Measurements from ENCODE around the gene CYB5RL.

The CYB5RL gene

DNA sequence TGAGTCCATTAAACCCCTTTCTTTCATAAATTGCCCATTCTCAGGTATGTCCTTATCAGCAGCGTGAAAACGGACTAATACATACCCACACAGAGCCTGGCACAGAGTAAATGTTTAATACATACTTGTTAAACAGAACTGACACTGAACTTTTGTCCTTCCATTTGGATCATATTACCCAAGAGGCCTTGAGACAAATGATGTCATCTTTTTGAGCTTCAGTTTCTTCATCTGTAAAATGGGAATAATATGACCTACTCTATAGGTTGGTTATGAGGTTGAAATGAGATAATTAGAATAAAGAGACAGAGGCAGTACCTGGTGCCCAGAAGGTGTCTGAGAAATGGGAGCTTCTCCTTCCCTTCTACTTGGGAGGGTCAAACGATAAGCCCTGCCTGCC, 13.8 kb downstream of the CYB5RL start:
- Histone ChIP-seq H3K4me1 (ENCODE audit: insufficient read depth, low read length, poor library complexity, severe bottlenecking) (no peaks in the 10 kb centered on the region), H3K27me3 (ENCODE audit: insufficient read depth, low read length, poor library complexity, severe bottlenecking) (no peaks in the 10 kb centered on the region), H3K4me2 (ENCODE audit: low read depth, low read length, poor library complexity, severe bottlenecking) (no peak overlapping the region), H4K20me1 (ENCODE audit: insufficient read depth, low read length, poor library complexity, severe bottlenecking) (no peaks in the 10 kb centered on the region), H2AFZ (ENCODE audit: low read length) (no peak overlapping the region), H3K79me2 (ENCODE audit: insufficient read depth, low read length) (no peaks in the 10 kb centered on the region), H3F3A (ENCODE audit: low read depth) (no peaks in the 10 kb centered on the region), H3K9me2 (replicated peaks; ENCODE audit: low read depth, low read length) (no peaks in the 10 kb centered on the region), H3K9me3 (ENCODE audit: insufficient read depth, low read depth, low read length) (no peaks in the 10 kb centered on the region), H3K36me3 (ENCODE audit: insufficient read depth, low read length) (no peaks in the 10 kb centered on the region), H3K4me3 (ENCODE audit: low read length, poor library complexity, severe bottlenecking) (no peak overlapping the region), H3K9ac (ENCODE audit: low read depth, low read length, poor library complexity, severe bottlenecking) (no peak overlapping the region)
- no peak for TF ChIP-seq EZH2phosphoT487 (IDR thresholded peaks at IDR 0.05; ENCODE audit: borderline replicate concordance)

DNA sequence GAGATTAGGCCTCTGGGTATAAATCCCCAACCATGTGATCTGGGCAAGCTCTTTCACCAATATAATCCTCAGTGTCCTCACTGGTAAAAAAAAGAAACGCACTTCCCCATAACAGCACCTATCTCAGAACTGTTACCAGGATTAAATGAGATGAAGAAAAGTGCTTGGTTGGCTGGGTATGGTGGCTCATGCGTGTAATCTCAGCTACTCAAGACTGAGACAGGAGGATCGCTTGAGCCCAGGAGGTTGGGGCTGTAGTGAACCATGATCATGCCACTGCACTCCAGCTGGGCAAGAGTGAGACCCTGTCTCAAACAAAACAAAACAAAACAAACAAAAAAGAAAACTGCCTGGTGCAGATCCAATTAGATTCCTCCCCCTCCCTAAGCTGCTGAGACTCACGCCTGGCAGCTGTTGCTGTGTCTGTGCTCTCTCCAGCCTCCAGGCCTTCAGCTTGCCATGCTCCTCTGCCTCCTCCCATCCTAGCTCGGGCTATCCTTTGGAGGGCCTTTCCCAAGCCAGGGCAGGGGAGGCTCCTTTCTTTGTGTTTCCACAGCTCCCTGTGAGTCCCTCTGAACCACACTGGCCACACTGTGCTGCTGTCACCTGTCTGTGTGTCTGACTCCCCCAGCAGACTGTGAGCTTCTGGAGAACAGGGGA, 19.0 kb downstream of the CYB5RL start:
- H3K4me3 ChIP-seq (ENCODE audit: low read length, poor library complexity, severe bottlenecking) = no peak overlapping the region
- H2AFZ ChIP-seq (ENCODE audit: low read length) = no peak overlapping the region
- no peaks in the 10 kb centered on the region for H4K20me1 ChIP-seq (ENCODE audit: insufficient read depth, low read length, poor library complexity, severe bottlenecking)
- no peaks in the 10 kb centered on the region for H3K9me3 ChIP-seq (ENCODE audit: insufficient read depth, low read depth, low read length)
- H3K79me2 ChIP-seq (ENCODE audit: insufficient read depth, low read length) = no peaks in the 10 kb centered on the region
- H3K9ac ChIP-seq (ENCODE audit: low read depth, low read length, poor library complexity, severe bottlenecking) = no peak overlapping the region
- no peaks in the 10 kb centered on the region for H3K9me2 ChIP-seq (replicated peaks; ENCODE audit: low read depth, low read length)
- no peak overlapping the region for H3K4me2 ChIP-seq (ENCODE audit: low read depth, low read length, poor library complexity, severe bottlenecking)
- TF ChIP-seq EZH2phosphoT487 (IDR thresholded peaks at IDR 0.05; ENCODE audit: borderline replicate concordance) = no peak
- TF ChIP-seq, protein P1, sequence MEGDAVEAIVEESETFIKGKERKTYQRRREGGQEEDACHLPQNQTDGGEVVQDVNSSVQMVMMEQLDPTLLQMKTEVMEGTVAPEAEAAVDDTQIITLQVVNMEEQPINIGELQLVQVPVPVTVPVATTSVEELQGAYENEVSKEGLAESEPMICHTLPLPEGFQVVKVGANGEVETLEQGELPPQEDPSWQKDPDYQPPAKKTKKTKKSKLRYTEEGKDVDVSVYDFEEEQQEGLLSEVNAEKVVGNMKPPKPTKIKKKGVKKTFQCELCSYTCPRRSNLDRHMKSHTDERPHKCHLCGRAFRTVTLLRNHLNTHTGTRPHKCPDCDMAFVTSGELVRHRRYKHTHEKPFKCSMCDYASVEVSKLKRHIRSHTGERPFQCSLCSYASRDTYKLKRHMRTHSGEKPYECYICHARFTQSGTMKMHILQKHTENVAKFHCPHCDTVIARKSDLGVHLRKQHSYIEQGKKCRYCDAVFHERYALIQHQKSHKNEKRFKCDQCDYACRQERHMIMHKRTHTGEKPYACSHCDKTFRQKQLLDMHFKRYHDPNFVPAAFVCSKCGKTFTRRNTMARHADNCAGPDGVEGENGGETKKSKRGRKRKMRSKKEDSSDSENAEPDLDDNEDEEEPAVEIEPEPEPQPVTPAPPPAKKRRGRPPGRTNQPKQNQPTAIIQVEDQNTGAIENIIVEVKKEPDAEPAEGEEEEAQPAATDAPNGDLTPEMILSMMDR (conservative IDR thresholded peaks at IDR 0.05; ENCODE audit: low read length) = no peak
- H3K4me1 ChIP-seq (ENCODE audit: insufficient read depth, low read length, poor library complexity, severe bottlenecking) = no peaks in the 10 kb centered on the region
- H3F3A ChIP-seq (ENCODE audit: low read depth) = no peaks in the 10 kb centered on the region
- no peaks in the 10 kb centered on the region for H3K27me3 ChIP-seq (ENCODE audit: insufficient read depth, low read length, poor library complexity, severe bottlenecking)
- no peaks in the 10 kb centered on the region for H3K36me3 ChIP-seq (ENCODE audit: insufficient read depth, low read length)

DNA sequence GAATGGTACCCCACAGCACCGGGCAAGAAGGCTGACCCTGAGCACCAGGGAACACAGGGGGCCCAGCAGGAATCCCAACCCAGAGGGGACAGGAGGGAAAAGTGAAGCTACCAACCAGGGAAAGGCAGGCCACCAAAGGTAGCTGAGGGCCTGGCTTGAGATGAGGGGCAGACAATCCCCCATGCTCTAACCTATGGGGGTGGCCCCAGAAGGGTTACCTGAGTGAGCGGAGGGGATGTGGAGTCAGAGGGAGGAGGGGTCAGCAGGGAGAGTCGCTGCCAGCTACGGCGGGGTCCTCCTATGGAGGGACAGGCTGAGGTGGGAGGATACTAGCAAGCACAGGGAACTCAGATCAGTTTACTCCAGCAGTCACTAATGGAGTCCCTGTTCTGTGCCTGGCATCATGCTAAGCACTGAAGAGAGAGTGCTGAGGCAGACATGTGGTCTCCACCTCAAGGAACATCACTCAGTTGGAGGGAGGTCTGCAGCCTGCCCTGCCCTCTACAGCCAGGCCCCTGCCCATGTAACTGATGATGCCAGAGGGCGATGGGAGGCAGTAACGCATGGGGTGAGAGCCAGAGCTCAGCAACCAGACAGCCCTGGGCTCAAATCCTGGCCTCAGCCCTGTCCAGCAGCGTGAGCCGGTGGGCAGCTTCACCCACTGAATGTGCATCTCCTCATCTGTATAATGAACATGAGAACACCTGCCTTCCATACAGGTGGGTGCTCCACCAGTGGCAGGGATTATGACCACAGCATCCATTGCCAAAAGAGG, 21.3 kb downstream of the CYB5RL start:
- Histone ChIP-seq H3K9me3 (ENCODE audit: insufficient read depth, low read depth, low read length) (no peaks in the 10 kb centered on the region), H3K9ac (ENCODE audit: low read depth, low read length, poor library complexity, severe bottlenecking) (no peak overlapping the region), H3K4me1 (ENCODE audit: insufficient read depth, low read length, poor library complexity, severe bottlenecking) (peaks cover 7% of the 10 kb centered on the region), H3K27me3 (ENCODE audit: insufficient read depth, low read length, poor library complexity, severe bottlenecking) (no peaks in the 10 kb centered on the region), H3K9me2 (replicated peaks; ENCODE audit: low read depth, low read length) (no peaks in the 10 kb centered on the region), H3K79me2 (ENCODE audit: insufficient read depth, low read length) (no peaks in the 10 kb centered on the region), H3F3A (ENCODE audit: low read depth) (no peaks in the 10 kb centered on the region), H3K4me3 (ENCODE audit: low read length, poor library complexity, severe bottlenecking) (no peak overlapping the region), H4K20me1 (ENCODE audit: insufficient read depth, low read length, poor library complexity, severe bottlenecking) (no peaks in the 10 kb centered on the region), H3K4me2 (ENCODE audit: low read depth, low read length, poor library complexity, severe bottlenecking) (no peak overlapping the region), H3K36me3 (ENCODE audit: insufficient read depth, low read length) (no peaks in the 10 kb centered on the region), H2AFZ (ENCODE audit: low read length) (no peak overlapping the region)
- TF ChIP-seq EZH2phosphoT487 (IDR thresholded peaks at IDR 0.05; ENCODE audit: borderline replicate concordance) = no peak
- TF ChIP-seq, protein P1 (conservative IDR thresholded peaks at IDR 0.05; ENCODE audit: low read length) = no peak
